Neutrophil (primary cell): ENCODE measurements around the gene L3MBTL4.

Source experiments
- H3K27ac ChIP-seq: fragments of 200-600 bp; sonication (generic); 2 replicates; pipeline ENCODE4 v1.5.1; 2016; ENCODE audit warnings: mild to moderate bottlenecking, moderate library complexity
- H3K27me3 ChIP-seq: fragments of 200-600 bp; sonication (generic); 2 replicates; pipeline ENCODE4 v1.6.0; 2016; ENCODE audit warnings: mild to moderate bottlenecking
- H3K36me3 ChIP-seq: fragments of 200-600 bp; sonication (generic); 2 replicates; pipeline ENCODE4 v1.5.1; 2017
- H3K4me1 ChIP-seq, 2 experiments: fragments of 200-600 bp in 1 of 2; sonication (generic) in 1 of 2; 1 replicate in 1 of 2; 2 replicates in 1 of 2; pipeline versions ENCODE4 v1.5.1 to v1.6.1; 2013 to 2016; ENCODE audit warnings: low read depth in 1 of 2, low read length in 1 of 2, mild to moderate bottlenecking in 1 of 2, moderate library complexity in 1 of 2; ENCODE audit not compliant: control insufficient read depth in 1 of 2, insufficient read depth in 1 of 2
- H3K4me3 ChIP-seq, 2 experiments: fragments of 200-600 bp in 1 of 2; sonication (generic) in 1 of 2; 1 replicate in 1 of 2; 2 replicates in 1 of 2; pipeline ENCODE4 v1.5.1; 2013 to 2016; ENCODE audit warnings: low read depth in 1 of 2, low read length in 1 of 2, mild to moderate bottlenecking in 1 of 2, moderate library complexity in 1 of 2
- H3K9me3 ChIP-seq: fragments of 200-600 bp; sonication (generic); 2 replicates; pipeline ENCODE4 v1.5.1; 2016
- TF ChIP-seq, protein P1 (sequence below): fragments of 200-600 bp; sonication (generic); IDR thresholded peaks from 2 replicates; pipeline ENCODE4 v1.5.1; 2016; ENCODE audit warnings: antibody characterized with exemption

The L3MBTL4 gene

DNA sequence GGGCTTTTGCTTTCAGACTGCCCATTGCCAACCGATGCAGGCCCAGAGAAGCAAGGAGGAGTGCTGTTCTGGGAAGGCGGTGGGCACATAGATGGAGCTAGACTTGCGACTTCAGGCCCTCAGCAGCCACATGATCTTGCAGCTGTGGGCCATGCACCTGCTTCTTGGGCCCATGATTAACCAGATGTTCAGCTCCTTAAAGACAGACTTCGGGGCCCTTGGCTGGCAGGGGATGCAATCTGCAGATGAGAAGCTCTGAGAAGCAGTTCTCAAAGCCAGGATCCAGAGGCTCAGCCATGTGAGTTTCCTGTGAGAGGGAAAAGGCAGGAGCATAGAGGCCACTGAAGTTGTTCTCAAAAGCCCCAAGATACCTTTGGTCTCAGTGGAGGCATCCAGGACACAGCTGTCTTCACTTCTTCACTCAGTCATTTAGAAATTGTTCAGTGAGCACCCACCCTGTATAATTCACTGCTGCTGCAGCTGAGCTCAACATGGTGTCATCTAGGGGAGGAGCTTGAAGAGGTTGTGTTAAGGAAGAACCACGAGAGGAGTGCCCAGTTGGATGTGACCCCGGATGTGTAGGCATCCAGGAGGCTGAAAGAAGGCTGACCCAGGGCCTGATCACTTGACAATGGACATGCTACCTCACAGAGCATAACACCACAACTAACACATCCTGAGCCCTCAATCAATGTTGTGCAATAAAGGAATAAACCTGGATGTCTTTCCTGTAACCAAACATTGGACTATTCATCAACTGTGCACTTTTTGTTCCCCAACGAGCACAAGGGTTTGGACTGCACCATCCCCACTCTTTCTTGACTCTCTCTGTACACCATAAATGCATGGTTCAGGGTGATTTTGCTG is 474.7 kb downstream of the L3MBTL4 start:
- Histone ChIP-seq H3K4me1 (no peaks in the 10 kb centered on the region), H3K27me3 (peaks cover 4% of the 10 kb centered on the region), H3K4me3 (no peak overlapping the region), H3K27ac (no peak overlapping the region), H3K9me3 (no peaks in the 10 kb centered on the region), H3K36me3 (no peaks in the 10 kb centered on the region)
- TF ChIP-seq, protein P1, sequence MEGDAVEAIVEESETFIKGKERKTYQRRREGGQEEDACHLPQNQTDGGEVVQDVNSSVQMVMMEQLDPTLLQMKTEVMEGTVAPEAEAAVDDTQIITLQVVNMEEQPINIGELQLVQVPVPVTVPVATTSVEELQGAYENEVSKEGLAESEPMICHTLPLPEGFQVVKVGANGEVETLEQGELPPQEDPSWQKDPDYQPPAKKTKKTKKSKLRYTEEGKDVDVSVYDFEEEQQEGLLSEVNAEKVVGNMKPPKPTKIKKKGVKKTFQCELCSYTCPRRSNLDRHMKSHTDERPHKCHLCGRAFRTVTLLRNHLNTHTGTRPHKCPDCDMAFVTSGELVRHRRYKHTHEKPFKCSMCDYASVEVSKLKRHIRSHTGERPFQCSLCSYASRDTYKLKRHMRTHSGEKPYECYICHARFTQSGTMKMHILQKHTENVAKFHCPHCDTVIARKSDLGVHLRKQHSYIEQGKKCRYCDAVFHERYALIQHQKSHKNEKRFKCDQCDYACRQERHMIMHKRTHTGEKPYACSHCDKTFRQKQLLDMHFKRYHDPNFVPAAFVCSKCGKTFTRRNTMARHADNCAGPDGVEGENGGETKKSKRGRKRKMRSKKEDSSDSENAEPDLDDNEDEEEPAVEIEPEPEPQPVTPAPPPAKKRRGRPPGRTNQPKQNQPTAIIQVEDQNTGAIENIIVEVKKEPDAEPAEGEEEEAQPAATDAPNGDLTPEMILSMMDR, result no peak

DNA sequence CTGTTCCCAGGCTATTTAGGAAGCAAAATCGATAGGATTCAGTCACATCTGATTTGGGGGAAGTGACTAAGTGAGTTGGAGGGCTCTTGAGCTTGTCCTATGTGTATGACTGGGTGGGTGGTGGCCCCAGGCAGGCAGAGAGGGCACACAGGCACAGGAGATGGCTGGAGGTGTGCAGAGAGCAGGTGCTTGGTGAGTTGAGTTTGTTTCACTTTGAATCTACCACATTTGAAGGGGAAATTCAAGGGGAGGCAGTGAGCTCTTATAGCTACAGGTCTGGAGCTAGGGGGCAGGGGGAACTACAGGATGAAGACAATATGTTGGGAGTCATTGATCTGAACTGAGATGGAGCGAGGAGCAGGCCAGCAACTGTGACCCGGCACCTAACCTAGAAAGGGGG is 476.9 kb downstream of the L3MBTL4 start:
- Histone ChIP-seq H3K27me3 (peaks cover 4% of the 10 kb centered on the region), H3K9me3 (no peaks in the 10 kb centered on the region), H3K36me3 (no peaks in the 10 kb centered on the region), H3K4me3 (no peak overlapping the region), H3K27ac (no peak overlapping the region), H3K4me1 (no peaks in the 10 kb centered on the region)
- TF ChIP-seq, protein P1, result no peak

DNA sequence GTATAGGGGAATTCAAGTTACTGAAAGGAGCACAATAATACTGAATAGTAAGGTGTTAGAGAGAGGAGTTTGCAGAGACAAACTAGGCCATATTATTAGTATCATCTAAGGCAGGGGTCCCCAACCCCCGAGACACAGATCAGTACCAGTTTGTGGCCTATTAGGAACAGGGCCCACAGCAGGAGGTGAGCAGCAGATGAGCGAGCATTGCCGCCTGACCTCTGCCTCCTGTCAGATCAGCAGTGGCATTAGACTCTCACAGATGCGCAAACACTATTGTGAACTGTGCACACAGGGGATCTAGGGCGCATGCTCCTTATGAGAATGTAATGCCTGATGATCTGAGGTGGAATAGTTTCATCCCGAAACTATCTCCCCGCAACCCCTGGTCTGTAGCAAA is 477.6 kb downstream of the L3MBTL4 start:
- Histone ChIP-seq H3K4me3 (no peak overlapping the region), H3K27ac (no peak overlapping the region), H3K27me3 (no peaks in the 10 kb centered on the region), H3K9me3 (no peaks in the 10 kb centered on the region), H3K36me3 (no peaks in the 10 kb centered on the region), H3K4me1 (no peaks in the 10 kb centered on the region)
- TF ChIP-seq, protein P1, result no peak

DNA sequence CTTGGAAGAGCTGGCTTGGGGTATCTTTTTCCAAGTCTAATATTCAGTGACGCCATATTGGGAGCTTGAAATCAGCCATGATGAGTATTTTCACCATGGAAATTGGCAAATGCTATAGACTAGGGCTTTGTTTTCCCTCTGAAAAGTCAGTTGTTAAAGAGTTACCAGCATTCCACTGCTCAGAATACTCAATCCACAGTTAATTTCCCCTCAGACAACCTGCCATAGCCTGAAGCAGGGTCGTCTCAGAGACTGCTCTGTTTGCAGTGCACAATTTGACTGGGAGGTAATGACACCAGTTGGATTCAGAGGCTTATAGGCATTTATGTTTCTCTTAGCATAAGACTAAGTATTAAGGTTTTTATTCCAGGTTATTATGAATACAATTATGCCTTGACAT is 483.9 kb downstream of the L3MBTL4 start:
- Histone ChIP-seq H3K9me3 (no peaks in the 10 kb centered on the region), H3K4me1 (no peaks in the 10 kb centered on the region), H3K4me3 (no peak overlapping the region), H3K27me3 (no peaks in the 10 kb centered on the region), H3K27ac (no peak overlapping the region), H3K36me3 (no peaks in the 10 kb centered on the region)
- TF ChIP-seq, protein P1, result no peak

DNA sequence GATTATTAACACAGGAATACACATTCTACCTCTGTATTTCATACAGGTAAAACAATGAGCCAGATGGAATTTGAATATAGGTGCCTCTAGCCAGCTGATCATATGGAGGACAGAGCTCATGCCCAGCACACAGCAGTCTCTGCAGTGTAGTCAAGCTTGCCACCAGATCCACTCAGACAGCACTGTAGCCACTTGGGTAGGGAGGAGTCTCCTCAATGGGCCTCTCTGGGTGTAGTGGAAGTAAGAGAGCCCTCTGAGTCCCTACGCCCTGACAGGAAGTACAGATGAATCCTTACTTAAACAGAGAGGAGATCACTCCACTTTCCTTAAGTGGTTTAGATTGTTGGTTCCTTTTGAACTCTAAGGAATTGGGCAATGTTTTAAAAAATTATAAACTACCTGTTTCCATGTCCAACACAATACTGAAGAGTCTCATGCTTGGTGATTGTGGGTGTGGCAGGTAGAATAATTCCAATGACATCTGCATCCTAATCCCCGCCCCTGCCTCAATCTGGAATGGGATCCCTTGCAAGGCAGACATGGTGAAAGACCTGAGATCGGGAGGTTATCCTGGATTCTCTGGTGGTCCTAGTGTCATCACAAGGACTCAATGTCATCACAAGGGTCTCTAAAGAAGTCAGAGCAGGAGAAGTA is 496.4 kb downstream of the L3MBTL4 start:
- H3K27ac ChIP-seq, result no peak overlapping the region
- no peaks in the 10 kb centered on the region for H3K36me3 ChIP-seq
- no peaks in the 10 kb centered on the region for H3K9me3 ChIP-seq
- H3K4me3 ChIP-seq, result no peak overlapping the region
- no peaks in the 10 kb centered on the region for H3K4me1 ChIP-seq
- no peaks in the 10 kb centered on the region for H3K27me3 ChIP-seq
- TF ChIP-seq, protein P1, result no peak
